GM19035 (cell line): ENCODE measurements around the gene TBL1X.

Source experiments
- ATAC-seq: cut with Tn5 transposase; IDR thresholded peaks from one replicate; pipeline ENCODE4 v1.9.1; 2021; ENCODE audit not compliant: unreplicated experiment

The TBL1X gene

GRCh38 chrX:9578083-9578779, 113.4 kb downstream of the TBL1X start:
- ATAC-seq: no peak

DNA sequence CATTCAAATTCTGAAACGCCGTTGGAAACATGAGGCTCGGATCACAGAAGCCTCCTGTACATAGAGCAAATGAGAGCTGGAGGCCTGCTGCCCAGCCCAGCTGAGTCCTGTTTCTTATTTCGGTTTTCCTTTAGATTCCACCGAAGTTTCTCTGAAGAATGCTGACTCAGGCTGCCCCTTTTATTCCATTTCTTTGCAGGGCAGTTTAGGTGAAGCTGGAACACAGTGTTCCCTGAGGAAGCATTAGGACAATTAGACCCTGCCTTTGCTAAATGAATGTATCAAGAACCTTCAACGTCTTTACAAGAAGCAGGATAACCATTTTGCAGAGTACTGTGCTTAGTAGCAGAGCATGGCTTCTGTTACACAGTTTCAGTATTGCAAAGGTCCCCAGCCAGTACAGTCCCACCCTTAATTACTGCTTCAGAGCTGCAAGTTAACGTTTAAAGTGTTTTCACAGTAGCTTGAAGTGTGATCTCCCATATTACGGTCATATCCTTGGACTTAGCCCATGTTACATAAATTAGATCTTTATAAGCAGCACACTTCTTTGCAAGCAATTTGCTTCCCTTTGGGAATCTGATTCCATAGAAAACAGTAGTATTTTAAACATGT, 117.0 kb downstream of the TBL1X start:
- no peak for ATAC-seq

DNA sequence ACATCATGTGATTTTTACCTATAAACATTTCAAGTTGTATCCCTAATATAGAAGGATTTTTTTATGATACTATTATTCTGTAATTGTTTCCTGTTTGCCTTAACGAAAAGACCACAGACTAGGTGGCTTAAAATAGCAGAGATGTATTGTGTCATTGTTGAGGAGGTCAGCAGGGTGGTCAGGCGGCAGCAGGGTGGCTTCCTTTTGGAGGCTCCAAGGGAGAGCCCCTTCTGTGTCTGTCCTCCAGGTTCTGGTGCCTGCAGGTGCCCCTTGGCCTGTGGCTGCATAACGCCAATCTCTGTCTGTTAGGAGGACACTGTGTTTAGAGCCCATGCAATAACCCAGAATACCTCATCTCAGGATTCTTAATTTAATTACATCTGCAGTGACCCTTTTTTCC, 118.1 kb downstream of the TBL1X start:
- no peak for ATAC-seq

- ATAC-seq: no peak
Observed at GRCh38 chrX:9586992-9587392, 122.1 kb downstream of the TBL1X start.

- ATAC-seq: no peak
Observed at GRCh38 chrX:9587642-9588041, 122.8 kb downstream of the TBL1X start.

- ATAC-seq: no peak
Observed at GRCh38 chrX:9591496-9591895, 126.6 kb downstream of the TBL1X start.

GRCh38 chrX:9593756-9594155, 128.9 kb downstream of the TBL1X start:
- no peak for ATAC-seq

DNA sequence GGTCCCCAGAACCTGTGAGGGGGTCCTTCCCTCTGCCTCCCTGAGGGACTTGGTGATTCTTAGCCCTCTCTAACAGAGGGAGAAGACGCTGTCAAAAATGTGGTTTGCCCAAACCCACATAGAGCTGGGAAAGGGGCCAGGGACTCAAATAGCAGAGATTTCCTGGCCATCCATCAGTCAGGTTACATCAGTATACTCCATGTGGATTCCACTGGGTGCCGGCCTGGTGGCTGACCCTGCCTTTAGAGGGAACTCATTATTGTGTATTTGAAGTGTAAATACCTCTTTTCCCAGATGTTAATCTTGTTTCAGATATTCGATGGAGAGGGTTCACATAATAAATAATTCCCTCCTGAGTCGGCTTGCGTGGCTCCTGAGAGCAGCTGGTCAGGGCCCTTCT, 130.3 kb downstream of the TBL1X start:
- ATAC-seq: no peak

DNA sequence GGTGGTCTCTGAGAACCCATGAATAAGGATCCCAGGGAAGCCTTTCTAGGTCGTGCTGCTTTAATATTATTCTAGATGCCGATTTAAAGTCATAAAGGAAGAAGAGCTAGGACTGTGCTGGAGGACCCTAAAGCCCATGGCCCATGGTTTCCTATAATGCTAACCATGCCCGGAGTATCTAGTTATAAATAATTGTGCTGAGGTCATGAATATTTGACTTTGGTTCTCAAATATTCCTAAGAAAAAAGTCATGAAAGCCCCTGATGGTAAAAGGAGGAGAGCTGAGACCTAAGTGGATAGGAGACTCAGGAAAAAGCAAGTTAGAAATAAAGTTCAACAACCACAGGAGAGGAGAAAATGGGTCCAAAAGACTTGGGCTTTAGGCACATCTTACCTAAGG, 132.0 kb downstream of the TBL1X start:
- ATAC-seq: no peak

DNA sequence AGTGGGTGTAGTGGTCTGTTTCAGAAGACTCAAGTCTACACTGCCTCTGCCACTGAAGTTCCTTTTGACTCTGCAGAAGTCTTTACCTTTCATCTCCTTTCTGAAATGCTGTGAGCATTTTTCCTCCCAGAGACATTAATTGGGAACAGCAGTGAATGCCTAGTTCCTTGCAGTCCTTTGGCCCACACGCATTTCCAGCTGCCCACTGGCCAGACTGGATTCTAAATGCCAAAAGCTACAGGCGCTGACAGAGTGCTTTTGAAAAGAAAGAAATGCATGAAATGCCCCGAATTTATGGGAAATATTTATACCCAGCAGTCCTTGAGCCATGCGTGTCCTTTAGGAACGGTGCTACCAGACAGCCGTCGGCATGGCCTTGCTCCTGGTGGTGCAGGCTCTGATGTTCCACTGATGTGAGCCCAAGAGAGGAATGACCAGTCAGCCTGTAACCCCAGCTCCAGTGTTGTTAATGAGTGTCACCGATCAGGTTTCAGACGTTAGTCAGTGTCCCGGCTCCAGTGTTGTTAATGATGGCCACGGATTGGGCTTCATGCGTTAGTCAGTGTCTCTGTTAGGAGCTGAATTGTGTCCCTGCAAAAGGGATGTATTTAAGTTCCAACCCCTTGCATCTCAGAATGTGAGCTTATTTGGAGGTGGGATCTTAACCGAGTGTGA, 132.6 kb downstream of the TBL1X start:
- no peak for ATAC-seq

DNA sequence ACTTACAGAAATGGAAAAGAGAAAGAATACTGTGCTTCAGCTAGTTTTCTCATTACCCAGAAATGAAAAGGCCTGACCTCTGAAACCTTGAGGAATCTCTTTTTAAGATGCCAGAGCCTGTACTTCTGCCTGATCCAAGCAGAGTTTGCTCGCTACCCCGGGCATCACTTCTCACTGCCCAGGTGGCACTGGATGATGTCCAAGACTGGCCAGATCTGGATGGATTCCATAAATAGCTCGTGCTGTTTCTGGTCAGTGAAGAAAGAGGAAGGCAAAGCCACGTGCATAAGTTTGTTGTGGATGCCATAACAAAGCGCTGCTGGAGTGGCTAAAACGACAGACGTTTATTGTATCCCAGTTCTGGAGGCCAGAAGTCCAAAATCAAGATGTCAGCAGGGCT, 133.5 kb downstream of the TBL1X start:
- no peak for ATAC-seq

- no peak for ATAC-seq
Observed at GRCh38 chrX:9604111-9604907, 139.5 kb downstream of the TBL1X start.

DNA sequence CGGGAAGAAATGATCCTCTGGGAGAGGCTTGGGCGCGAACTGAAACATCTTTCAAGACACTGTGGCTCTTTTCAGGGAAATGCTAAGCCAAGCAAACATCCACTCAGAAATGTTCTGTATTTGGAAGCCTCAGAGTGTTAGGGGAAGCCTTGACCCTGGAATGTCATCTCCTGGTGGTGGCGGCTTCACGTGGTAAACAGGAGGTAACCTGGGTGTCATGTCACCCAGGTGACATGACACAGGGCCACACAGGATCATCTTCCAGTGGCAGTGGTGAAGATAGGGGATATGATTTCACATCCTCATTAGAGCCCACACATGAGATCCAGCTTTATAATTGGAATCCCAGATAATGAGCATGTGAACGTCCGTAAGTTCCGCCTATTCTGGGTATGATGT, 140.0 kb downstream of the TBL1X start:
- no peak for ATAC-seq

- no peak for ATAC-seq
Observed at GRCh38 chrX:9605484-9605883, 140.6 kb downstream of the TBL1X start.

DNA sequence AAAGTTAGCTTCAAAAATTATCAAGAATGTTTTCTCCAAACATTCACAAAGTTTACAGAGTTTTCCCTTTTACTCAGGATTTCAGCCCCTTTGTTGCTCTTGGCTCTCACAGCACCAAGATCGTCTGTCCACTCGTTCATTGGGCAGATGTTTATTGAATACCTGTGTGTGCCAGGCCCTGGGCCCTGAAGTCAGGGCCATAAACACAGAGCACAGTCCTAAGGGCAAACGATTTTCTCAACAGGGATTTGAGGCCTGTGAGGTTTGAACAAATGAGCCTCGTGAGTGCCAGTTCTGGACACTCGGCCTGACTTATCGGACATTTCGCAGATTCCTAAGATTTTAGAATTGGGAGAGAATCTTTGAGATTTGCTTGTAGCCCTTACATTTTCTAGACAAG, 142.1 kb downstream of the TBL1X start:
- no peak for ATAC-seq

- ATAC-seq: no peak
Observed at GRCh38 chrX:9609499-9609898, 144.6 kb downstream of the TBL1X start.

GRCh38 chrX:9609987-9610386, 145.1 kb downstream of the TBL1X start:
- no peak for ATAC-seq

GRCh38 chrX:9610771-9611392, 146.0 kb downstream of the TBL1X start:
- ATAC-seq: no peak

DNA sequence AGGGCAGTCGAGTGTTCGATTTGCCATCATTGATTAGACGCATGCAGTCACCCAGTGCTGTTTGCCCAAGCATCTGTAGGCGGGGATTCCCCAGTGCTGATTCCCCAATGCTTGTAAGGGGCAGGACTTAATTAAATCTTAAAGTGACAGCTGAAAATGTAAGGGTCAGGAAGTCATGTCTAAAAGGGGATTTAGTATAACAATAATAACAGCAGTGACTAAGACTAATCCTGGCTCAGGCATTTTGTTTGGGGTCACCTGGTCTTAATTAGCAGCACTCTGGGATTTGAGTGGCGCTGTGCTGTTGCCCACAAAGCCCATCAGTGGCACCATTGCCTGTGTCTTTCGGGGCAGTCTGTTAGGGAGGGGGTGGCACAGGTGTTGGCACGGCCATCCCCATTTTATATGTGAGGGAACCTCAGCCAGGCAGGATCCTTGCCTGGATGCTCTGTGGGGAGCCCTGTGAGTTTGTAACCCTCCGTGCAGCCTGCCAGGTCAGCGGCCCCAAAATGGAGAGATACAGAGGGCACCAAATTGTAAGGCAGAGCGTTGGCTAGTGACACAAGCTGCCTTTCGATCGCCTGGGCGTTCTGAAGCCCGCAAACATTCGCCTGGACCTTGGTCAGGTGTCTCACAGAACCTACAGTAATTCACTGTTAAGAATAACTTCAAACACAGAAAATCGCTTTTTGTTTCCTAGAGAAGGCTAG, 146.7 kb downstream of the TBL1X start:
- no peak for ATAC-seq

DNA sequence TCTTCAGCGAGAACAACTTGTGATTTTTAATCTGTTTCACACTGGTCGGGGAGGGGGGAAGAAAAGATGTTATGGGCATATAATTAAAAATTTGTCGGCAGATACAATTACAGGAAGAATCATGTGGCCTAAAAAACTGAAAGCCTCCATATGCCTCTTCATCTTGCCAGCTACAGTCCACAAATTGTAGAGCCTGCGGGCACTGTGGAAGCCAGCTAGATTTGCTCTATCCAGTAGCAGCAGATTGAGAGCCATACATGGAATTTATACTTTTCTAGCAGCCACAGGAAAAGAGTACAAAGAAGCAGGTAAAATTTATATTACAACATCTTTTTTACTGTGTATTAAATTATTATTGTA, 147.3 kb downstream of the TBL1X start:
- ATAC-seq: no peak

DNA sequence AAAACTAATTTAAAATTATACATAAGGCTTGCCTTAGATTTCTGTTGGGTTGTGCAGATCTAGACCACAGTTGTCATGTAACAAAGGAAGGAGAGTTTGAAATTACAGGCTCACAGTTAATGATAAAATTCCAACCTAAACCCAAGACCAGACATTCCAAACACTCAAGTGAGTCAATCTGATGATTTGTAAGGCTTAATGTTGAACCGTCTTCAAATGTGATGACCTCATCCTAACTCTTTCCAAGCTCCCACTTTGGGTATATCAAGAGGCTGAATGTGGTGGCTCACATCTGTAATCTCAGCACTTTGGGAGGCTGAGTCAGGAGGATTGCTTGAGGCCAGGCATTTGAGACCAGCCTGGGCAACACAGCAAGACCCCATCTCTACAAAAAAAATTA, 149.2 kb downstream of the TBL1X start:
- ATAC-seq: no peak
